Superior temporal gyrus (tissue), 1 donor: ENCODE data around the gene OR6N2.

Source experiments
- DNase-seq: peaks from one replicate; pipeline ENCODE4 v3.0.0-alpha.2; 2016; ENCODE audit errors: extremely low spot score

OR6N2 gene

DNA sequence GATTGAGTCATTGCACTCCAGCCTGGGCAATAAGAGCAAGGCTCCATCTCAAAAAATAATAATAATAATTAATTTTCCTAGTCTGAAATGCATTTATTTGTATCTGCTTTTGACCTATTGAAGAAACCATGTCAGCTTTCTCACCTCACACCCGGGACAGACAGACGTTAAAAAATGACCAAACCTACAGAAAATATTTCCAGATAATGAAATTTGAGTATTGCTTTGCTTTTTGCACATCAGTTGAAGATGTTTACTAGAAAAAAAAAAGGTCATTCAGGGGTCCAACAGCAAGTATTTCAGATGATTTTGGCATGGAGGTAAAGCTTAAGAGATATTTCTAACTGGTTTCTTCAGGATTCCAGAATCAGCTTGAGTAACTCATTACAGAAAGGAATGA is 26.6 kb downstream of the OR6N2 start, which contains the start of gene OR6K6:
Gene OR6K6, plus strand, starts transcription at position 301 of the 400 bp plus-strand sequence. CDS start 168 bp downstream, outside the sequence.
- no peak for DNase-seq

DNA sequence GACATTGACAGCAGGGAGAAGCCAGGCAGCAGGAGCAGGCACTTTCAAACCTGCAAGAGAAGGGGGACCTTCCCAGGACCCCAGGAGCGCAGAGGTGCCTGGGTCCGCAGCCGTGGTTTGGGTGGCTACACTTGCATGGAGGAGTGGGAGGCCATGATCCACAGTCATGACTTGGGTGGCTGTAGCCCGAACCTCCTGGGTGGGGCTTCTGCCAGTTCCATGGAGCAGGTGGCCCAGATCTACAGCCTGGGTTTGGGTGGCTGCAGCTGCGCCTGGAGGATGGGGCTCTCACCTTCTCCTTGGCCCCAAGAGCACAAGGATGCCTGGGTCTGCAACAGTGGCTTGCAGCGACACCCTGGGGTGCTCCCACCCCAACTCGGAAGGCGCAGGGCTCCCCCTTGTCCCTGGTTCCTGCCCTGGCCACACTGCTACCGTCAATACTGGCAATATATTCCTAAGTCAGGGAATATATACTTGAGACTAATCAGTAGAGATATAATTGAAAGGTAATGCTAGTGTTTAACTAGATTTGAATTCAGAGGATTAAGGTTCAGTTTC is 28.8 kb downstream of the OR6N2 start:
- no peak for DNase-seq

- no peak for DNase-seq
Observed at GRCh38 chr1:158735848-158736247, 45.2 kb downstream of the OR6N2 start.

DNA sequence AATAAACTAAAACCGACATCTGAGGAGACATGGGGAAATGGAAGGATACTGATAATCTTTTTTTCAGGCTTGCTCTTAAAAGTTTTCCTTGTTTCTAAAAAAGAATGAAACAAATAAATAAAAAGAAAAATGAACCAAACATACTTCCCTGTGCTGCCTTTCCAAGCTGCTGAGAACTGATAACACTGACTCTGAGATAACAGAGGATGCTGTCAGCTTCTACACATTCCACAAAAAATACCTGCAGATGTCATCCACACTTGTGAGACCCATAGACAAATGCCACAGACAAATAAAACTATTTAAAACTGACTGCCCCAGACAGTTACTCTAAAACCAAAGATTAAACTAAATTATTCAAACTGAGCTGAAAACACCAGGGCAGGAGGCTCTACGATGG is 48.5 kb downstream of the OR6N2 start:
- no peak for DNase-seq

GRCh38 chr1:158731707-158732106 is 49.3 kb downstream of the OR6N2 start:
- no peak for DNase-seq

DNA sequence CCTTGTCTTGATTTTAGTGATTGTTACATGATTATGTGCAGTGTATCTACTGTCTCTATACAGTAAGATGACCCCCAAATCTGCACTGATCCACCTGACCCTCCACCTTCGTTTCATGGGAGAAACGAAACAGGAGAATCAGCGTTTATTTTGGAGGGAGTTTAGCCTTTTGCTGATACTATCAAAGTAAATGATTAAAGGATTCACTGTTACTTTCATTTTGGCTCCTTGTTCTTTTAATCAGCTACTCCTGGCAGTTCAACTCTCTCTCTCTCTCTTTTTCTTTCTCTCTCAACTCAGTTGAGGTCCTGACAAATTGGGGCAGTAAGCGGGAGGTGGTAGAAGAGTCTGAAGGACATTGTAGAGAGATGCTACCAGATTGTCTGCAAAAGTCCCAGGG is 50.6 kb downstream of the OR6N2 start:
- DNase-seq = no peak

DNA sequence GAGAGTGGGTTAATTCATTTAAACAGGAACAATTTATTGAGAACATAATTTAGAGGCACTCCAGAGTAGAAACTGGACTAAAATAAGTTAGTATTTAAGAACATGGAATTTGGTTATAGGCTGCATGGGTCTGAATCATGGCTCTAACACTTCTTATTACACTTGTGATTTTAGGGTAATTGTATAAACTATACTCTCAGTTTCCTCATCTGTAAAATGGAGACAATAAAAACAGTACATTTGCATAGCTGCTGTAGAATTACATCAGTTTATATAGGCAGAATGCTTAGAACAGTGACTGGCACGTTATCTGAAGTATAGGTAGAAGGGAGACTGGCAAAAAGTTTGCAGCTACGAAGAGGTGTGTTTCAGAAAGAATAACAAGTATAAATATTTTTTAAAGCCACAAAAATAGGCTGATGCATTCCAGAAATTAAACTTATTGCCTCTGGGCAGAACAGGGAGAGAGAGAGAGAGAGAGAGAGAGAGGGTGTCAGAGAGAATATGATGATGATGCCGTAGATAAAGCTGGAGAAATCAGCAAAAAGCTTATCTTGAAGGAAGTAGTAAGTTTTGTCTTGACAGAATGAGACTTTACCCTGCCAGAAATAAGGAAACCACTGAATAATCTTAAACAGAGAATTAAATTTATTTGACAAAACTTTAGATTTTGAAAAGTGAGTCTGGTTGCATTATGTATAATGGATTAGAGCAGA is 52.3 kb downstream of the OR6N2 start:
- DNase-seq = no peak

DNA sequence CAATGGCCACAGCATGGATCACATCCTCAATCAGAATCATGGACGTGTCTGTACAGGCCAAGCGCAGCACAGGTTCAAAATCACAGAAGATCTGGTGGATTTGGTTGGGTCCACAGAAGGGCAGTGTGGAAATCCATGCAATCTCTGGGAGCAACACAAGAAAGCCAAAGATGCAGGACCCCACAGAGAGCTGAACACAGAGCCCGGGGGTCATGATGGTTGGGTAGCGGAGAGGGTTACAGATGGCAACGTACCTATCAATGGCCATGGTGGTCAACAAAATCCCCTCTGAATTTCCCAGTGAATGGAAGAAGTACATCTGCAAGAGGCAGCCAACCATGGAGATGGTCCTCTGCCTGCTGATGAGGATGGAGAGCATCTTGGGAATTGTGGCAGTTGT is 56.6 kb downstream of the OR6N2 start:
- no peak for DNase-seq
